ENCODE data around the gene RBP3. TPM values are rescaled to one million over a fixed set of nuclear protein-coding genes. Genes with fewer than 3 reads are reported as not detected.

The RBP3 gene
- total RNA-seq: not detected in 2 replicates

DNA sequence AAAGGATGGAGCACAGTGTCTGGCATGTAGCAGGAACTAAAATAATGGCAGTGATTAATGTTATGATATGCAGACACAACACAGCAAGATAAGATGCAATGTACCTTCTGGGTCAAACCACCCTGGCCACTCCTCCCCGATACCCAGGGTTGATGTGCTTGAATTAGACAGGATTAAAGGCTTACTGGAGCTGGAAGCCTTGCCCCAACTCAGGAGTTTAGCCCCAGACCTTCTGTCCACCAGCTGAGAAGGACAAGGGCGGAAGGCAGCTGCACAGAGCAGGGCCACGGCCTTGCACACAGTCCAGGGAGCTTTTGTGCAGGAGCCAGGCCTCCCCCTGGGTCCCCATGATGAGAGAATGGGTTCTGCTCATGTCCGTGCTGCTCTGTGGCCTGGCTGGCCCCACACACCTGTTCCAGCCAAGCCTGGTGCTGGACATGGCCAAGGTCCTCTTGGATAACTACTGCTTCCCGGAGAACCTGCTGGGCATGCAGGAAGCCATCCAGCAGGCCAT lies at the start of gene RBP3:
Gene RBP3, plus strand, starts transcription at position 226 of the 514 bp plus-strand sequence. Its CDS starts 122 bp downstream, at position 348.
- DNase-seq (ENCODE audit: low read depth): no peak
- TF ChIP-seq, protein P1, sequence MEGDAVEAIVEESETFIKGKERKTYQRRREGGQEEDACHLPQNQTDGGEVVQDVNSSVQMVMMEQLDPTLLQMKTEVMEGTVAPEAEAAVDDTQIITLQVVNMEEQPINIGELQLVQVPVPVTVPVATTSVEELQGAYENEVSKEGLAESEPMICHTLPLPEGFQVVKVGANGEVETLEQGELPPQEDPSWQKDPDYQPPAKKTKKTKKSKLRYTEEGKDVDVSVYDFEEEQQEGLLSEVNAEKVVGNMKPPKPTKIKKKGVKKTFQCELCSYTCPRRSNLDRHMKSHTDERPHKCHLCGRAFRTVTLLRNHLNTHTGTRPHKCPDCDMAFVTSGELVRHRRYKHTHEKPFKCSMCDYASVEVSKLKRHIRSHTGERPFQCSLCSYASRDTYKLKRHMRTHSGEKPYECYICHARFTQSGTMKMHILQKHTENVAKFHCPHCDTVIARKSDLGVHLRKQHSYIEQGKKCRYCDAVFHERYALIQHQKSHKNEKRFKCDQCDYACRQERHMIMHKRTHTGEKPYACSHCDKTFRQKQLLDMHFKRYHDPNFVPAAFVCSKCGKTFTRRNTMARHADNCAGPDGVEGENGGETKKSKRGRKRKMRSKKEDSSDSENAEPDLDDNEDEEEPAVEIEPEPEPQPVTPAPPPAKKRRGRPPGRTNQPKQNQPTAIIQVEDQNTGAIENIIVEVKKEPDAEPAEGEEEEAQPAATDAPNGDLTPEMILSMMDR (IDR thresholded peaks at IDR 0.05; ENCODE audit: insufficient read depth, low read length, poor library complexity, severe bottlenecking): no peak
- H3K27me3 ChIP-seq (ENCODE audit: control insufficient read depth, insufficient read depth, low read length): no peaks in the 10 kb centered on the region
- no peaks in the 10 kb centered on the region for H3K36me3 ChIP-seq (ENCODE audit: control insufficient read depth, insufficient read depth, low read length)
- no peak within 1 kb of the TSS for H3K4me3 ChIP-seq (ENCODE audit: low read depth, low read length)

DNA sequence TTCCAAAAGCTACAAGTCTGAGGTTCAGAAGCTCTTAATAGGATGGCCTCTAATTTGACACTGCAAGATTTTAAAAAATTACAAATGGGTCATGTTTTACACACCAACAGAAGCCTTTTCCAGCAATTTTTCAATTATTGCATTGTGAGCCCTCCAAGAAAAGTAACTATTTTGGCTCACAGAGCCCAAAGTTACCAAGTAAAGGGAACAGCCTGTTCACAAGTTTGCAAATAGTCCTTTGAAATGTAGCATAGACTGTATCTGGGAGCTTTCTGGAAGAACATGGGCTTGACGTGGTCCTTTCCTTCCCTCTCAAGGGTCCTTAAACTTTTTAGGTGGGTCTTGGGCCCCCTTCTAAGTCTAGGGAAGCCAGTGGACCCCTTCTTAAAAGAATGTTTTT lies 49.4 kb upstream of the RBP3 start:
- Histone ChIP-seq H3K36me3 (ENCODE audit: control insufficient read depth, insufficient read depth, low read length) (no peaks in the 10 kb centered on the region), H3K4me3 (ENCODE audit: low read depth, low read length) (no peak overlapping the region), H3K27me3 (ENCODE audit: control insufficient read depth, insufficient read depth, low read length) (peaks cover 61% of the 10 kb centered on the region)
- TF ChIP-seq, protein P1 (IDR thresholded peaks at IDR 0.05; ENCODE audit: insufficient read depth, low read length, poor library complexity, severe bottlenecking): no peak
- no peak for DNase-seq (ENCODE audit: low read depth)

DNA sequence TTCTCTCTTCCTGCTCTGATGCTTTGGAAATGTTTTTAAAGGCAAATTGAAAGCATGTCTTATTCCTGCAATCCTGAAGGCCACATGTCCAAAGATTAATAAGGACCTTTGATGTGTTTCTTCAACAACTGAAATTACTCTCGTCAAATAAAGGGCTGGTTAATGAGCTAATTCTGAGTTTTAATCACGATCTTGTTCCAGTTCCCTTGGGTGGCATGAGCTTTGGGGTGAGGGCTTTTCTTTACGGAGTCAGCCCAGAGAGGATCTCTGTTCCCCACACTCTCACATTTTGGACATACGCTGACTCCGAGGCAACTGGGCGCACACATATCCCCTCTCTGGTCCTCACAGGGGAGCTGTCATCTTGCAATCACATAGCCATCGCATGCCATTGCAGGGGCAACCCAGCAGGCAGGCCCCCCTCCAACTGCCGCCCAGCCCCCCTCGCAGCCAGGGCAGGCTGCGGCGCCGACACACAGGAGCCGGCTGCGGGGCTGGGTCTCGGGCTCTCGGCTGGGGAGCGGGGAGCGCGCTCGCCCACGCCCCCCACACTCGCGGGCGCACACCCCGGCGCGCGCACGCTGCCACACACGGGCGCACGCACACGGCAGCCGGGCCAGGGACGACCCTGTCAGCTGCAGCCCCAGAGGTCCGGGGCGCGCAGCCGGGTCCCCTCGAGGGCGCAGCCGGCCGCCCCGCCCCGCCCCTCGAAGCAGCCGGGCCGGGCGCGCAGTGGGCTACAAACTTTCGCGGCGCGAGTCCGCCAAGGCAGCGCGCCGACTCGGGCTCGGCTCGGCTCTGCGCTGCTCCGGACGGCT lies 48.3 kb upstream of the RBP3 start, which contains the start of gene GDF10:
Gene GDF10, plus strand, starts transcription at position 587 of the 818 bp plus-strand sequence. CDS start 455 bp downstream, outside the sequence.
- Histone ChIP-seq H3K4me3 (ENCODE audit: low read depth, low read length) (no peak within 1 kb of the TSS), H3K36me3 (ENCODE audit: control insufficient read depth, insufficient read depth, low read length) (no peaks in the 10 kb centered on the region), H3K27me3 (ENCODE audit: control insufficient read depth, insufficient read depth, low read length) (peaks cover 61% of the 10 kb centered on the region)
- TF ChIP-seq, protein P1 (IDR thresholded peaks at IDR 0.05; ENCODE audit: insufficient read depth, low read length, poor library complexity, severe bottlenecking): no peak
- DNase-seq (ENCODE audit: low read depth): no peak

DNA sequence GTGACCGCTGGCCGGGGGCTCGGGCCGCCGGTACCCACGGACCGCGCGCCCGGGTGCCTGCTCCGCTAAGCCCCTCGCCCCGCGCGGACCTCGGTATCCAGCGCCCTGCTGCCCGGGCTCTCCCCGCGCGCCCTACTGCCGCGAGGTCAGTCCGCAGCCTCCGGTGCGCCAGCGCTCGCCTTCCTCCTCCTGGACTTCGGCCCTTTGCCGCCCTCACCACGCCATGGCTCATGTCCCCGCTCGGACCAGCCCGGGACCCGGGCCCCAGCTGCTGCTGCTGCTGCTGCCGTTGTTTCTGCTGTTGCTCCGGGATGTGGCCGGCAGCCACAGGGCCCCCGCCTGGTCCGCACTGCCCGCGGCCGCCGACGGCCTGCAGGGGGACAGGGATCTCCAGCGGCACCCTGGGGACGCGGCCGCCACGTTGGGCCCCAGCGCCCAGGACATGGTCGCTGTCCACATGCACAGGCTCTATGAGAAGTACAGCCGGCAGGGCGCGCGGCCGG lies 47.7 kb upstream of the RBP3 start:
- Histone ChIP-seq H3K27me3 (ENCODE audit: control insufficient read depth, insufficient read depth, low read length) (peaks cover 63% of the 10 kb centered on the region), H3K36me3 (ENCODE audit: control insufficient read depth, insufficient read depth, low read length) (no peaks in the 10 kb centered on the region), H3K4me3 (ENCODE audit: low read depth, low read length) (no peak overlapping the region)
- TF ChIP-seq, protein P1 (IDR thresholded peaks at IDR 0.05; ENCODE audit: insufficient read depth, low read length, poor library complexity, severe bottlenecking): no peak
- DNase-seq (ENCODE audit: low read depth): no peak

DNA sequence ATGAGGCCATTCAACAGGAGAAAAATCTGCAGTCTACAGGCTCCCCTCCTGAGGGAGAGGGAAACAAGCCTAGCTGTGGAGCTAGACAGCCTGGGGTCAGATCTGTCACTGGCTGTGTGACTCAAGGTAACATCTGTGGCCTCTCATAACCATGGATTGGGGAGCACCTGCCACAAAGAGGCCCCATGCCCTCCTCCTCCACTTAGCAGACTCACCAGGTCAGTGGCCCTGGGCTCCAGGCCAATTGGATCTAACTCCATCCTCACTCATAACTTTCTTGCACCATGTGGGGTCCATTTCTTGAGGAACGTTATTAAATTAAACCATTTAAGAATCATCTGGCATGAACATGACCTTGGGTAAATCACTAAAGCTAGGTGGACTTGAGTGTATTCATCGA lies 46.3 kb upstream of the RBP3 start:
- Histone ChIP-seq H3K36me3 (ENCODE audit: control insufficient read depth, insufficient read depth, low read length) (no peaks in the 10 kb centered on the region), H3K4me3 (ENCODE audit: low read depth, low read length) (no peak overlapping the region), H3K27me3 (ENCODE audit: control insufficient read depth, insufficient read depth, low read length) (peaks cover 55% of the 10 kb centered on the region)
- TF ChIP-seq, protein P1 (IDR thresholded peaks at IDR 0.05; ENCODE audit: insufficient read depth, low read length, poor library complexity, severe bottlenecking): no peak
- no peak for DNase-seq (ENCODE audit: low read depth)

Data from kidney epithelial cell (primary cell).